Measurements from ENCODE around the gene NUDCD3.

DNA sequence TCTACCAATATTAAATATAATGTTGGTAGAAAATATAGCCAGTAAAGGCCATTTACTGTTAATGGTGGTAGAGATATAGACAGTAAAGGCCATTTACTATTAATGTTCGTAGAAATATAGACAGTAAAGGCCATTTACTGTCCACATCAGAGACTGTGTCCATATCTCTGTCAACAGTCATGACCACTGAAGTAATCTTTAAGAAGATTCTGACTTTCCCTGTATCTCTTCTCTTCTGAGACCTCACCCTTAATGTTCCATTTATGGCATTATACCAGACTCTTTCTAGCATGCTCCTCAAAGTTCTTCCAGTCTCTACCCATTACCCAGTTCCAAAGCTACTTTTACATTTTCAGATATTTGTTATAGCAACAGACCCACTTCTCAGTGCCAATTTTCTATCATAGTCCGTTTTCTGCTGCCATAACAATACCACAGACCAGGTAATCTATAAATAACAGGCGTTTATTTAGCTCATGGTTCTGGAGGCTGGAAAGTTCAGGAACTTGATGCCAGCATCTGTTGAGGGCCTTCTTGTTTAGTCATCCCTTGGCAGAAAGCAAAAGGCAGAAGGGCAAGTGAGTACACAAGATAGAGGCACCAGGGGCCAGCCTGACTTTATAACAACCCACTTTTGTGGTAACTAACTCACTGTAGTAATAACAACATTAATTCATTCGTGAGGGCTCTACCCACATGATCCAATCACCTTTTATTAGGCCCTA, 7.9 kb upstream of the NUDCD3 start:
- TF ChIP-seq EP300 (IDR thresholded peaks at IDR 0.05) (no peak), POLR2AphosphoS5 (IDR thresholded peaks at IDR 0.05) (no peak), POLR2A (IDR thresholded peaks at IDR 0.05) (no peak)
- TF ChIP-seq, protein P1, sequence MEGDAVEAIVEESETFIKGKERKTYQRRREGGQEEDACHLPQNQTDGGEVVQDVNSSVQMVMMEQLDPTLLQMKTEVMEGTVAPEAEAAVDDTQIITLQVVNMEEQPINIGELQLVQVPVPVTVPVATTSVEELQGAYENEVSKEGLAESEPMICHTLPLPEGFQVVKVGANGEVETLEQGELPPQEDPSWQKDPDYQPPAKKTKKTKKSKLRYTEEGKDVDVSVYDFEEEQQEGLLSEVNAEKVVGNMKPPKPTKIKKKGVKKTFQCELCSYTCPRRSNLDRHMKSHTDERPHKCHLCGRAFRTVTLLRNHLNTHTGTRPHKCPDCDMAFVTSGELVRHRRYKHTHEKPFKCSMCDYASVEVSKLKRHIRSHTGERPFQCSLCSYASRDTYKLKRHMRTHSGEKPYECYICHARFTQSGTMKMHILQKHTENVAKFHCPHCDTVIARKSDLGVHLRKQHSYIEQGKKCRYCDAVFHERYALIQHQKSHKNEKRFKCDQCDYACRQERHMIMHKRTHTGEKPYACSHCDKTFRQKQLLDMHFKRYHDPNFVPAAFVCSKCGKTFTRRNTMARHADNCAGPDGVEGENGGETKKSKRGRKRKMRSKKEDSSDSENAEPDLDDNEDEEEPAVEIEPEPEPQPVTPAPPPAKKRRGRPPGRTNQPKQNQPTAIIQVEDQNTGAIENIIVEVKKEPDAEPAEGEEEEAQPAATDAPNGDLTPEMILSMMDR (IDR thresholded peaks at IDR 0.05), result no peak

Data from sigmoid colon (tissue), 4 donors.